NCI-H1048 (cell line): Measurements from ENCODE around the gene NOBOX.
"Not testable (repeated sequence)": the region's sequence is repeated elsewhere in the genome, so short reads cannot be mapped to it uniquely, and the experiment has no call there.

ENCODE experiments used
- DNase-seq: peaks from one replicate; lab custom pipeline; 2025; lab: John Stamatoyannopoulos, UW

The NOBOX gene

DNA sequence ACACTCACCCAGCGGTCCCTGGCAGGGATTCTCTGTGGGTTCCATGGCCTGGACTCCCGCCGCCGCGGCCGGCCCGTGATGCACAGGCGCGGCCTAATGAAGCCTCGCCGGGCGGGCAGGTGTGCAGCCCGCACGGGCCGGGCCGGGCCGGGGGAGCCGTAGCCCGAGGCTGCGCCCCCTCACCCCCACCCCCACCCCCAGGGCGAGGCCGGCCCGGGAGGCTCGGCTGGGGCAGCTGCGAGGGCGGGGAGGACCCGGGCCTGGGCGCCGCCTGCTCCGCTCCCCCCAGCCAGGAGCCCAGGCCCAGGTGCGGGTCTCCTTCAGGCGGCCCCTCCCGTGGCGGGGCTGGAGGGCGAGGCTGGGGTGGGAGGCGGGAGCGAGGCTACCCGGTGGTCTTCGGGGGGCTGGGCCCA, at the start of gene NOBOX:
NOBOX (minus strand) TSS at position 45 of the 413 bp plus-strand sequence.
- no peak for DNase-seq

DNA sequence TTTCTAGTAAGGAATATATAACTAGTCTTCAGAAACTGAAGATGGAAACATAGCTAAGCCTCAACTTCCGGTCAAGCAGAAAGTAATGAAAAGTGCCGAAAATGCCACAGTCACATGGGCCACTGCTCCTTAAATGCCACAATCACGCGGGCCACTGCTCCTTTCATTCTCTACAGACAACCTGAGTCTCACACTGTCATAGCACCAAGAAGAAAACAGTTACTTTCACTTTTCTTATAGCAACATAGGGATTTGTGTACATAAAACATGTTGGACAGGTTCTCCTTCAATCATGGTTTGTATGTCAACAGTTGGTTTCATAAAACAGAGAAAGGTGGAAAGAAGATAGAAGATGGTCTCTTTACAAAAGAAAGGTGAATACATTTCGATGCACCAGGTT, 48.6 kb upstream of the NOBOX start:
- no peak for DNase-seq

DNA sequence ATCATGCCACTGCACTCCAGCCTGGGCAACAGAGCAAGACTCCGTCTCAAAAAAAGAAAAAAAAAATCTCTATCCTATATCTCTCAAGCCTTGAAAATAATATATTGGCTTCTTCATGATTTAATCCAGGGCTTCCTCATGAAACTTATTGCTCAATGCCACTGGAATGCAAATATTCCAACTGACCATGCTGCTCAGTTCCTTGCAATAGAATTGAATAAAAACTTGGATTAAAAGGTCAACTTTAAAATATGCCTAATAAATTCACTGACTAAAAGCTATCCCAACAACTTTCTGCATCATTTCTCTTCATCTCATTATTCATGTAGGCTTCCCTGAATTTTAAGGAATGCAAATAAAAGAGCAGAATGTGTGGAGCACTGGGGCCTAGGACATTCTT, 42.1 kb upstream of the NOBOX start:
- no peak for DNase-seq

GRCh38 chr7:144439717-144440205, 36.3 kb upstream of the NOBOX start:
- no peak for DNase-seq

DNA sequence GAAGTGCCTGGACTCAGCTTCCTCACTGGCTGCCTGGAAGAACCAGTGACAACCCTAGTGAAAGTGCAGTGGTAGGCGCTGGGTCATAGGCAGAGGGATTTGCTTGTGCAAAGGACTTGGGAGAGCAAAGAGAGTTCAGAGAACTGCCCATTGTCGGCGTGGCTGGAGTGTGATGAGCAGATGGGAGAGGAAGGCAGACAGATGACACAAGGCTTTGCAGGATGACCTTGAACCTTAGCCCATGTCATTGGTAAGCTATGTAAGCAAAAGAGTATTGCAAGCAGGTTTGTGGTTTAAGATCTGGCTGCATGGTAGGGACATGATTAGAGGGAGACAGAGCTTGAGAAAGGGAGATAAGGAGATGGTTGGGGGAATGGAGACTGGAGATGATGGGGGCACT, 35.3 kb upstream of the NOBOX start:
- DNase-seq: no peak

GRCh38 chr7:144437370-144438191, 34.1 kb upstream of the NOBOX start:
- peak; percentile 7 for DNase-seq

DNA sequence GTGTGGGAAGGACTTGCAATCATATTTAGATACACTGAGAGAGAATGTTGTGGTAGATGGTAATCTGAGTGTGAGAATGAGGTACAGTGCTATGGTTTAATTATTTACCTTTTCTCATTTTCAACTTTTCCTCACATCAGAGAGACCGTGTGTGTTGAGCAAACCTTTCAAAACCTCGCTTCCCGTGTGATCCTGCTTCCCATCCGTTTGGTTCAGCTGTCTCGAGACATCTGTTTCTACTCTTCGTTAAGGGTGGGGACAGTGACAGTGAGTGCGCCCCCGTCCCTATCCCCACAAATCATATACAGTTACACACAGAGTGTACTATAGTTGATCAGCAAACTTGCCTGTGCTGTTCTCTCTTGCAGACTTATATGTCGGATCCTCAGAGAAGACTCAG, 33.0 kb upstream of the NOBOX start:
- no peak for DNase-seq

DNA sequence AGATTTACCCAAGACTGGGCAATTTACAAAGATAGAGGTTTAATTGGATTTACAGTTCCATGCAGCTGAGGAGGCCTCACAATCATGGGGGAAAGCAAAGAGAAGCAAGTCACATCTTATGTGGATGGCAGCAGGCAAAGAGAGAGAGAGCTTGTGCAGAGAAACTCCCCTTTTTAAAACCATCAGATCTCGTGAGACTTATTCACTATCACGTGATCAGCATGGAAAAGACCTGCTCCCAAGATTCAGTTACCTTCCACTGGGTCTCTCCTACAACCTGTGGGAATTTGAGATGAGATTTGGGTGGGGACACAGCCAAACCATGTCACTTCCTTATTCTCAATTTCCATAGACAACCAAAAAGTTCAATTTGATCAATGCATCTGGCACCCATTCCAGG, 24.9 kb upstream of the NOBOX start:
- no peak for DNase-seq

DNA sequence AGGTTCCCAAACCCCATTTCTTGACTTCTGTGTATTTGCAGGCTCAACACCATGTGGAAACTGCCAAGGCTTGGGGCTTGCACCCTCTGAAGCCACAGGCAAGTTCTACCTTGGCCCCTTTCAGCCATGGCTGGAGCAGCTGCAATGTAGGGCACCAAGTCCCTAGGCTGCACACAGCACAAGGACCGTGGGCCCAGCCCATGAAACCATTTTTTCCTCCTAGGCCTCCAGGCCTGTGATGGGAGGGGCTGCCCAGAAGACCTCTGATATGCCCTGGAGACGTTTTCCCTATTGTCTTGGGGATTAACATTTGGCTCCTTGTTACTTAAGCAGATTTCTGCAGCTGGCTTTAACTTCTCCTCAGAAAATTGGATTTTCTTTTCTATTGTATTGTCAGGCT, 24.0 kb upstream of the NOBOX start:
- DNase-seq: not testable (repeated sequence)

GRCh38 chr7:144418931-144419330, 15.4 kb upstream of the NOBOX start:
- DNase-seq: not testable (repeated sequence)

- no peak for DNase-seq
Observed at GRCh38 chr7:144416341-144416740, 12.8 kb upstream of the NOBOX start.

DNA sequence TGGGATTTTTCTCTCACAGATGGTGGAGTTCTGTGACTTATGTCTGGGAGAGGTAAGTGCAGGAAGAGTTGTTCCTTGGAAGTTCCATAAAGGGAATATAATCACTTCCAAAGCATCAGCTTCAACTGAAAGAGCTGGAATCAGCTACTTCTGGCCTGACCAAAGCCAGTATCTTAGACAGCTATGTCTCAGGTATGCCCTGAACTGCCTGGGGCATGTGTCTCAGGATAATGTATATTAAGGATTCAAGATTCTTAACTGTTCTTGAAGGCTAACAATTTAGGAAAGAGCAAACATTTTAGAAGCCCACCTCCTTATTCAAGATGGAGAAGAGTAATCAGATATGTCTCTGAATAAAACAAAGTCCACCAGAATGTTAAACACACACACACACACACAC, 12.4 kb upstream of the NOBOX start:
- DNase-seq: no peak

DNA sequence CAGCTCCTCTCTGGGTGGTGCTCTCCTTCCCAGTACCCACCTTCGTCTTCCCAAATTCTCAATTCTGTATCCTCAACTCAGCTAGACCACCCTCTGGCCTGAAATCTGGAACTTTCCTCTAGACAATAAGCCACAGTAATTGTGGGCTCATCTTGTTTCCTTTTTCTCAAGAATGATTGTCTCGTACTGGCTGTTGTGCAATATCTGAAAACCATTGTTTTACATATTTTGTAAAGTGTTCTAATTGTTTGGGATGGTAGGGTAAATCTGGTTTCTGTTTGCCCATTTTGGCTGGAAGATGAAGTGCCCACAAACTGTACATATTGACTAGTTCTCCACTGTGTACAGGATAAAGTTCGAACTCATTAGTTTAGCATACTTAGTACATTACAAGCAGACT, 11.3 kb upstream of the NOBOX start:
- no peak for DNase-seq

DNA sequence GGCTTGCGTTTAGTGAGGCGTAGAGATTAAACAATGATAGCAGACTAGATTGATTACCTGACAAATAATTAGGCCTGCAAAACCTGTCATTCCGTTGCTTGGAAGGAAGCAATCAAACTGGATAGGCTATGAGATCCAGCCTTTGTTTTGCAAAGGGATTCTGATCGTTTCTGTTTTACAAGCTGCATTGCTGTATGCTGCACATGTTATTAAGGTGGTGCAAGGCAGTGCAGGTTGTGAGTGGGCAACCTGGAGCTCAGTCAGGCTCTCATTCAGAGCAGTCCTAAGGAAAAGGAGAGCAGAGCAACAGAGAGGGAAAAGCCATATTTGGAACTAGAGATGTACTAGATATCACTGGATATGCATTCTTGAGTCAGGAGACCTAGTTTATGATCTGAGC, 6.9 kb upstream of the NOBOX start:
- no peak for DNase-seq

DNA sequence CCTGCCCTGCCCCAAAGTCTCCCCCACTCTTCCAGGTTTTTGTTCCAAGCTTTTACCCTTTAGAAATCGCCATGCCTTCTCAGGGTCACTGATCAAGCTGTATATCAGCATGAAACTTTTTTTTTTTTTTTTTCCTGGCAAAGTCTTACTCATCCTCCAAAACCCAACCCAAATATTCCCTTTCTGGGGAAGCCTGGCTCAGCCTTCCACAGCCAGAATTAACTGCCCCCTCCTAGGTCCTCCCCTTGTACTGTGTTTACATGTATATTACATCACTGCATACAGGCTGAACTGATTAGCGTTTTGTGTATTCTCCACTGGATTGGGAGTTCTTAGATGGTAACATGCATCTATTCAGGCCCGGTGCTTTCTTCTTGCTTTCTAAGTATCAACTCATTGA, 4.6 kb upstream of the NOBOX start:
- DNase-seq: no peak

GRCh38 chr7:144407266-144407931, 3.9 kb upstream of the NOBOX start:
- DNase-seq: peak; percentile 62

DNA sequence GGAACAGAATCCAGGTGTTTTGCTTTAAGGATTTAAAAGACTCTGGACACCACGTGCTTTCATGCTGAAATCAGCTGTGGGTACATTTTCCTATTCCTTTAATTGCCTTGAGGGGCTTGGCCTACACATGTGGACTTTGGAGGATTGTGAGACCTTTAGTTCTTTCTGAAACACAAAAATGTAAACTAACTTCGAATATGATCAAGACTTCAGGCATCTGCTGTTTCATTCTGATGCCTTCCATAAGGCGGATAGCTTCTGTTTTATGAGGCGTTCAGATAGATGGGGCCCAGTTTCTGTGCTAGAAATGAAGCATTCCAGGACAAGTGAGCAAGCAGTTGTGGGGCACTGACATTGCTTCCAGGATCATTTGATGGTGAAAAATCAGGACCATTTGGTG, 1.5 kb upstream of the NOBOX start:
- DNase-seq: no peak

GRCh38 chr7:144403102-144403501, 391 bp downstream of the NOBOX start:
- no peak for DNase-seq

DNA sequence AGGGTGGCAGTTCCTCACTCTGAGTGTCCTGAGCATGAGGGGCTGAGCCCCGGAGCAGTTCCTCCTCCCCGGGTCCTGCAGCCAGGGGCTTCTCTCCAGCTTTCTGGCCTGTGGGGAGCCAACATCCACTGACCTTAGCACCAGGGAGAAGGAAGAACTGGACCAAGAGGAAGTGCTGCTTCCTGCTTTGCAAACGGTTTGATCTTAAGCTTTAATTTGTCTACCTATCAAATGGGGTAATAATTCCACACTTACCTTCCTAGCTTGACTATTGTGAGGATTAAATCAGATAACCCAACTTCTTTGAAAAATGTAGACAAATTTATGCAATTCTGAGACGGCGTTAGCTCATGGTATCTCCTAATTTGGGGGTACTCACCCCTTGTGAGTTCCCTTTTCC, 2.0 kb downstream of the NOBOX start:
- no peak for DNase-seq

- DNase-seq: no peak
Observed at GRCh38 chr7:144399946-144400345, 3.5 kb downstream of the NOBOX start.

DNA sequence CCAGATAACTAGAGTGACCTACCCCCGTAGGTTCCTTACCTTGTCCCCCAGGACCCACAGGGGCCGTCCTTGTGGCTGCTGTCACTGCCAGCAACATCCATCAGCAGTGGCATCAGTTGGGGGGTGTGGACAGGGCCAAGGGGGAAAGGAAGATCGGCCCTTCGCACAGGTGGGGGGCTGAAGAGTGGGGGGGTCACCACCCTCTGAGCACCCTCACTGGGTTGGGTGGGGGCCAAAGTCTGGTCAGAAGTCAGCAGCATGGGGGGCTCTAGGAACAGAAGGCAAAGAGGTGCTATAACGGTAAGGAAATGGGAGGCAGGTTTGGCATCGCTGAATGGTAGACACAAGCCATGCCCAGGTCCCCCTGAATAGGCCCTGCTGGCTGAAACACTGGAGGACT, 4.6 kb downstream of the NOBOX start:
- no peak for DNase-seq

- no peak for DNase-seq
Observed at GRCh38 chr7:144398291-144398690, 5.2 kb downstream of the NOBOX start.

- DNase-seq: no peak
Observed at GRCh38 chr7:144397086-144397485, 6.4 kb downstream of the NOBOX start.
